Lower lobe of right lung (tissue), 2 donors: ENCODE results near the gene CELF4. TPM values are rescaled to one million over a fixed set of nuclear protein-coding genes. Genes with fewer than 3 reads are reported as not detected.

Experiments
- ATAC-seq, 2 donors: fragments of 200-7000 bp; cut with Tn5 transposase; one replicate each; pipeline ENCODE4 v1.9.1; 2020 to 2022; ENCODE audit warnings: mild to moderate bottlenecking in 2 of 2, moderate library complexity in 2 of 2
- DNase-seq: peaks from one replicate; pipeline ENCODE4 v3.0.0-alpha.2; 2020
- H3K27ac ChIP-seq: fragments of 200-600 bp; one replicate; pipeline ENCODE4 v1.8.0; 2022
- H3K27me3 ChIP-seq: fragments of 200-600 bp; one replicate; pipeline ENCODE4 v1.8.0; 2022; ENCODE audit warnings: low read depth
- H3K36me3 ChIP-seq: fragments of 200-600 bp; one replicate; pipeline ENCODE4 v1.8.0; 2022; ENCODE audit warnings: mild to moderate bottlenecking
- H3K4me1 ChIP-seq: fragments of 200-600 bp; one replicate; pipeline ENCODE4 v1.8.0; 2022
- H3K4me3 ChIP-seq: fragments of 200-600 bp; one replicate; pipeline ENCODE4 v1.8.0; 2022; ENCODE audit warnings: mild to moderate bottlenecking
- H3K9me3 ChIP-seq: fragments of 200-600 bp; one replicate; pipeline ENCODE4 v1.8.0; 2022
- CTCF ChIP-seq: fragments of 200-600 bp; IDR thresholded peaks from one replicate; pipeline ENCODE4 v1.8.0; 2022; ENCODE audit warnings: antibody characterized with exemption, mild to moderate bottlenecking
- intact Hi-C: fragments of 100-400 bp; cut with DNase I; formaldehyde crosslinking; loops from one replicate; pipeline ENCODE4 v1.11.0; 2022
- total RNA-seq: library from RNA; stranded (reverse); fragmentation: NEBNext Ultra II Directional; extraction: Animal tissue kit (Norgen Biotek cat#: 25700); gene quantifications from one replicate; pipeline ENCODE4 v1.2.1, GENCODE V29; 2021
- donor health status: DM: no; HTN: yes; CAD: no; lungs with severe emphysema.

CELF4 gene
- total RNA-seq, 1 donor from 2014 or later, result 0.38 TPM

GRCh38 chr18:37525262-37525585 lies 40.4 kb downstream of the CELF4 start:
- Histone ChIP-seq H3K4me1 (no peaks in the 10 kb centered on the region), H3K9me3 (no peaks in the 10 kb centered on the region), H3K36me3 (no peaks in the 10 kb centered on the region), H3K4me3 (no peak overlapping the region), H3K27me3 (peaks cover 36% of the 10 kb centered on the region), H3K27ac (no peak overlapping the region)
- DNase-seq (no peak), ATAC-seq (no peak)
- no peak for TF ChIP-seq CTCF
- intact Hi-C loops, result no loop called here

- no peaks in the 10 kb centered on the region for H3K9me3 ChIP-seq
- DNase-seq, result no peak
- TF ChIP-seq CTCF, result no peak
- no peaks in the 10 kb centered on the region for H3K4me1 ChIP-seq
- no peaks in the 10 kb centered on the region for H3K36me3 ChIP-seq
- ATAC-seq, result no peak
- H3K27me3 ChIP-seq, result peaks cover 36% of the 10 kb centered on the region
- H3K4me3 ChIP-seq, result no peak overlapping the region
- intact Hi-C loops, result no loop called here
- H3K27ac ChIP-seq, result no peak overlapping the region
Measured at GRCh38 chr18:37524498-37525261, 40.9 kb downstream of the CELF4 start.

- no peak for TF ChIP-seq CTCF
- H3K9me3 ChIP-seq, result no peaks in the 10 kb centered on the region
- peaks cover 36% of the 10 kb centered on the region for H3K27me3 ChIP-seq
- ATAC-seq, result no peak
- DNase-seq, result no peak
- no peaks in the 10 kb centered on the region for H3K36me3 ChIP-seq
- H3K4me1 ChIP-seq, result no peaks in the 10 kb centered on the region
- no peak overlapping the region for H3K4me3 ChIP-seq
- intact Hi-C loops, result no loop called here
- H3K27ac ChIP-seq, result no peak overlapping the region
Measured at GRCh38 chr18:37524139-37524497, 41.5 kb downstream of the CELF4 start.

GRCh38 chr18:37521510-37522465 lies 43.8 kb downstream of the CELF4 start:
- ATAC-seq, result no peak
- Histone ChIP-seq H3K9me3 (no peaks in the 10 kb centered on the region), H3K4me1 (no peaks in the 10 kb centered on the region), H3K36me3 (no peaks in the 10 kb centered on the region), H3K4me3 (no peak overlapping the region), H3K27me3 (peaks cover 32% of the 10 kb centered on the region), H3K27ac (no peak overlapping the region)
- intact Hi-C loops, result no loop called here
- no peak for TF ChIP-seq CTCF
- no peak for DNase-seq

- no peak for TF ChIP-seq CTCF
- no peak overlapping the region for H3K27ac ChIP-seq
- no peak for DNase-seq
- no peaks in the 10 kb centered on the region for H3K9me3 ChIP-seq
- H3K36me3 ChIP-seq, result no peaks in the 10 kb centered on the region
- ATAC-seq, result no peak
- intact Hi-C loops, result no loop called here
- no peaks in the 10 kb centered on the region for H3K4me1 ChIP-seq
- H3K4me3 ChIP-seq, result no peak overlapping the region
- H3K27me3 ChIP-seq, result peaks cover 26% of the 10 kb centered on the region
Measured at GRCh38 chr18:37520508-37520907, 45.1 kb downstream of the CELF4 start.
